ENCODE measurements around the gene TPM3.

TPM3 gene

GRCh38 chr1:154199563-154199879, 7.6 kb upstream of the TPM3 start:
- Histone ChIP-seq H3K27me3 (replicated peaks) (no peaks in the 10 kb centered on the region), H3K27ac (no peak overlapping the region), H3K36me3 (replicated peaks) (no peaks in the 10 kb centered on the region), H3K4me3 (ENCODE audit: low read depth, low read length) (no peak overlapping the region)
- in situ Hi-C loops (cut with HindIII; ENCODE audit: low pct_ligation_motif_present, low sequenced_read_pairs) = no loop called here
- TF ChIP-seq, protein P1, sequence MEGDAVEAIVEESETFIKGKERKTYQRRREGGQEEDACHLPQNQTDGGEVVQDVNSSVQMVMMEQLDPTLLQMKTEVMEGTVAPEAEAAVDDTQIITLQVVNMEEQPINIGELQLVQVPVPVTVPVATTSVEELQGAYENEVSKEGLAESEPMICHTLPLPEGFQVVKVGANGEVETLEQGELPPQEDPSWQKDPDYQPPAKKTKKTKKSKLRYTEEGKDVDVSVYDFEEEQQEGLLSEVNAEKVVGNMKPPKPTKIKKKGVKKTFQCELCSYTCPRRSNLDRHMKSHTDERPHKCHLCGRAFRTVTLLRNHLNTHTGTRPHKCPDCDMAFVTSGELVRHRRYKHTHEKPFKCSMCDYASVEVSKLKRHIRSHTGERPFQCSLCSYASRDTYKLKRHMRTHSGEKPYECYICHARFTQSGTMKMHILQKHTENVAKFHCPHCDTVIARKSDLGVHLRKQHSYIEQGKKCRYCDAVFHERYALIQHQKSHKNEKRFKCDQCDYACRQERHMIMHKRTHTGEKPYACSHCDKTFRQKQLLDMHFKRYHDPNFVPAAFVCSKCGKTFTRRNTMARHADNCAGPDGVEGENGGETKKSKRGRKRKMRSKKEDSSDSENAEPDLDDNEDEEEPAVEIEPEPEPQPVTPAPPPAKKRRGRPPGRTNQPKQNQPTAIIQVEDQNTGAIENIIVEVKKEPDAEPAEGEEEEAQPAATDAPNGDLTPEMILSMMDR (IDR thresholded peaks at IDR 0.05; ENCODE audit: low read depth, low read length, missing control alignments) = peak; percentile 55
- no peak for DNase-seq

- no peak overlapping the region for H3K4me3 ChIP-seq (ENCODE audit: low read depth, low read length)
- H3K27ac ChIP-seq = no peak overlapping the region
- TF ChIP-seq, protein P1 (IDR thresholded peaks at IDR 0.05; ENCODE audit: low read depth, low read length, missing control alignments) = peak; percentile 54
- peak; percentile 65 for DNase-seq
- peaks cover 5% of the 10 kb centered on the region for H3K27me3 ChIP-seq (replicated peaks)
- no peaks in the 10 kb centered on the region for H3K36me3 ChIP-seq (replicated peaks)
- in situ Hi-C loops (cut with HindIII; ENCODE audit: low pct_ligation_motif_present, low sequenced_read_pairs) = no loop called here
Observed at GRCh38 chr1:154198756-154199562, 7.1 kb upstream of the TPM3 start.

GRCh38 chr1:154193821-154194220, 1.9 kb upstream of the TPM3 start:
- TF ChIP-seq, protein P1 (IDR thresholded peaks at IDR 0.05; ENCODE audit: low read depth, low read length, missing control alignments) = no peak
- peaks cover 7% of the 10 kb centered on the region for H3K27me3 ChIP-seq (replicated peaks)
- no peak overlapping the region for H3K4me3 ChIP-seq (ENCODE audit: low read depth, low read length)
- no peak for DNase-seq
- no peaks in the 10 kb centered on the region for H3K36me3 ChIP-seq (replicated peaks)
- in situ Hi-C loops (cut with HindIII; ENCODE audit: low pct_ligation_motif_present, low sequenced_read_pairs) = no loop called here
- H3K27ac ChIP-seq = no peak overlapping the region

GRCh38 chr1:154192476-154192875, 576 bp upstream of the TPM3 start:
- TF ChIP-seq, protein P1 (IDR thresholded peaks at IDR 0.05; ENCODE audit: low read depth, low read length, missing control alignments) = no peak
- in situ Hi-C loops (cut with HindIII; ENCODE audit: low pct_ligation_motif_present, low sequenced_read_pairs) = no loop called here

DNA sequence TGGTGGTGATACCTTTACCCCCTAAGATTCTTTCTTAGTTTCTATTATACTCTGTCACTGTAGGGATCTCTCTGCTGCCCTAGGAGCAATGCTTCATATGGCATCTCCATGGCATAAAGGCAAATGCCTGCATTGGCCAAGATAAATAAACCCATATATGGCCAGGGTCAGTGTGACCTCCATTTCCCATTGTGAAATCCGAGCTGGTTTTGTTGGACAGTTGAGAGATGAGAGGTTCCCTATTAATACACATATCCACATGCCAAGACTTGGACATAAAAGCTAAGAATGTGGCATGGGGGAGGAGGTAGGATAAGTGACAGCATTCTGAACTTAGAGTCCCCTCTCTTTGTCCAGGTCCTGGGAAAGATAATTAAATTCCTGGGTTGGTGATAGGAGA, 1.4 kb downstream of the TPM3 start:
- TF ChIP-seq, protein P1 (IDR thresholded peaks at IDR 0.05; ENCODE audit: low read depth, low read length, missing control alignments) = no peak
- Histone ChIP-seq H3K27me3 (replicated peaks) (peaks cover 7% of the 10 kb centered on the region), H3K36me3 (replicated peaks) (no peaks in the 10 kb centered on the region), H3K4me3 (ENCODE audit: low read depth, low read length) (no peak overlapping the region), H3K27ac (no peak overlapping the region)
- in situ Hi-C loops (cut with HindIII; ENCODE audit: low pct_ligation_motif_present, low sequenced_read_pairs) = no loop called here
- DNase-seq = no peak

More at GRCh38 chr1:154192476-154192875, 576 bp upstream of the TPM3 start:
- Histone ChIP-seq H3K4me3 (ENCODE audit: low read depth, low read length) (no peak overlapping the region), H3K27ac (no peak overlapping the region), H3K36me3 (replicated peaks) (no peaks in the 10 kb centered on the region), H3K27me3 (replicated peaks) (peaks cover 7% of the 10 kb centered on the region)
- DNase-seq = no peak
